ENCODE data around the gene CARMIL1.

Gene CARMIL1

GRCh38 chr6:25511376-25511775 lies 232.2 kb downstream of the CARMIL1 start:
- Histone ChIP-seq H3K36me3 (ENCODE audit: control insufficient read depth, insufficient read depth, low read length) (no peaks in the 10 kb centered on the region), H3K9ac (ENCODE audit: low read length) (no peak overlapping the region), H3K27me3 (ENCODE audit: control insufficient read depth, insufficient read depth, low read length) (no peaks in the 10 kb centered on the region), H3K27ac (ENCODE audit: low read depth, low read length) (no peak overlapping the region), H3K4me3 (ENCODE audit: low read length) (no peak overlapping the region), H3K4me1 (ENCODE audit: control insufficient read depth, insufficient read depth, low read length) (no peaks in the 10 kb centered on the region)

- no peak overlapping the region for H3K4me3 ChIP-seq (ENCODE audit: low read length)
- H3K9ac ChIP-seq (ENCODE audit: low read length) = no peak overlapping the region
- no peaks in the 10 kb centered on the region for H3K36me3 ChIP-seq (ENCODE audit: control insufficient read depth, insufficient read depth, low read length)
- no peaks in the 10 kb centered on the region for H3K4me1 ChIP-seq (ENCODE audit: control insufficient read depth, insufficient read depth, low read length)
- no peak overlapping the region for H3K27ac ChIP-seq (ENCODE audit: low read depth, low read length)
- no peaks in the 10 kb centered on the region for H3K27me3 ChIP-seq (ENCODE audit: control insufficient read depth, insufficient read depth, low read length)
Measured at GRCh38 chr6:25512560-25512959, 233.4 kb downstream of the CARMIL1 start.

GRCh38 chr6:25519856-25520255 lies 240.7 kb downstream of the CARMIL1 start:
- Histone ChIP-seq H3K9ac (ENCODE audit: low read length) (no peak overlapping the region), H3K4me3 (ENCODE audit: low read length) (no peak overlapping the region), H3K27me3 (ENCODE audit: control insufficient read depth, insufficient read depth, low read length) (no peaks in the 10 kb centered on the region), H3K4me1 (ENCODE audit: control insufficient read depth, insufficient read depth, low read length) (no peaks in the 10 kb centered on the region), H3K27ac (ENCODE audit: low read depth, low read length) (no peak overlapping the region), H3K36me3 (ENCODE audit: control insufficient read depth, insufficient read depth, low read length) (peaks cover 2% of the 10 kb centered on the region)

- H3K27ac ChIP-seq (ENCODE audit: low read depth, low read length) = no peak overlapping the region
- no peaks in the 10 kb centered on the region for H3K27me3 ChIP-seq (ENCODE audit: control insufficient read depth, insufficient read depth, low read length)
- peaks cover 2% of the 10 kb centered on the region for H3K36me3 ChIP-seq (ENCODE audit: control insufficient read depth, insufficient read depth, low read length)
- no peak overlapping the region for H3K9ac ChIP-seq (ENCODE audit: low read length)
- no peaks in the 10 kb centered on the region for H3K4me1 ChIP-seq (ENCODE audit: control insufficient read depth, insufficient read depth, low read length)
- H3K4me3 ChIP-seq (ENCODE audit: low read length) = no peak overlapping the region
Measured at GRCh38 chr6:25524542-25524941, 245.4 kb downstream of the CARMIL1 start.

GRCh38 chr6:25525078-25525477 lies 245.9 kb downstream of the CARMIL1 start:
- Histone ChIP-seq H3K4me1 (ENCODE audit: control insufficient read depth, insufficient read depth, low read length) (no peaks in the 10 kb centered on the region), H3K36me3 (ENCODE audit: control insufficient read depth, insufficient read depth, low read length) (peaks cover 2% of the 10 kb centered on the region), H3K27me3 (ENCODE audit: control insufficient read depth, insufficient read depth, low read length) (no peaks in the 10 kb centered on the region), H3K27ac (ENCODE audit: low read depth, low read length) (no peak overlapping the region), H3K9ac (ENCODE audit: low read length) (no peak overlapping the region), H3K4me3 (ENCODE audit: low read length) (no peak overlapping the region)

GRCh38 chr6:25534942-25535631 lies 255.9 kb downstream of the CARMIL1 start:
- Histone ChIP-seq H3K27ac (ENCODE audit: low read depth, low read length) (no peak overlapping the region), H3K4me1 (ENCODE audit: control insufficient read depth, insufficient read depth, low read length) (no peaks in the 10 kb centered on the region), H3K27me3 (ENCODE audit: control insufficient read depth, insufficient read depth, low read length) (no peaks in the 10 kb centered on the region), H3K4me3 (ENCODE audit: low read length) (no peak overlapping the region), H3K36me3 (ENCODE audit: control insufficient read depth, insufficient read depth, low read length) (no peaks in the 10 kb centered on the region), H3K9ac (ENCODE audit: low read length) (no peak overlapping the region)

- no peak overlapping the region for H3K9ac ChIP-seq (ENCODE audit: low read length)
- no peak overlapping the region for H3K4me3 ChIP-seq (ENCODE audit: low read length)
- H3K36me3 ChIP-seq (ENCODE audit: control insufficient read depth, insufficient read depth, low read length) = no peaks in the 10 kb centered on the region
- H3K4me1 ChIP-seq (ENCODE audit: control insufficient read depth, insufficient read depth, low read length) = no peaks in the 10 kb centered on the region
- no peak overlapping the region for H3K27ac ChIP-seq (ENCODE audit: low read depth, low read length)
- H3K27me3 ChIP-seq (ENCODE audit: control insufficient read depth, insufficient read depth, low read length) = no peaks in the 10 kb centered on the region
Measured at GRCh38 chr6:25535632-25536225, 256.6 kb downstream of the CARMIL1 start.

GRCh38 chr6:25536781-25537180 lies 257.6 kb downstream of the CARMIL1 start:
- H3K4me3 ChIP-seq (ENCODE audit: low read length) = no peak overlapping the region
- no peak overlapping the region for H3K9ac ChIP-seq (ENCODE audit: low read length)
- H3K36me3 ChIP-seq (ENCODE audit: control insufficient read depth, insufficient read depth, low read length) = no peaks in the 10 kb centered on the region

GRCh38 chr6:25537349-25538018 lies 258.3 kb downstream of the CARMIL1 start:
- Histone ChIP-seq H3K4me1 (ENCODE audit: control insufficient read depth, insufficient read depth, low read length) (no peaks in the 10 kb centered on the region), H3K27ac (ENCODE audit: low read depth, low read length) (no peak overlapping the region), H3K36me3 (ENCODE audit: control insufficient read depth, insufficient read depth, low read length) (no peaks in the 10 kb centered on the region), H3K9ac (ENCODE audit: low read length) (no peak overlapping the region), H3K27me3 (ENCODE audit: control insufficient read depth, insufficient read depth, low read length) (no peaks in the 10 kb centered on the region), H3K4me3 (ENCODE audit: low read length) (no peak overlapping the region)

More at GRCh38 chr6:25536781-25537180, 257.6 kb downstream of the CARMIL1 start:
- H3K27ac ChIP-seq (ENCODE audit: low read depth, low read length) = no peak overlapping the region
- H3K4me1 ChIP-seq (ENCODE audit: control insufficient read depth, insufficient read depth, low read length) = no peaks in the 10 kb centered on the region
- no peaks in the 10 kb centered on the region for H3K27me3 ChIP-seq (ENCODE audit: control insufficient read depth, insufficient read depth, low read length)

GRCh38 chr6:25541228-25541627 lies 262.1 kb downstream of the CARMIL1 start:
- Histone ChIP-seq H3K9ac (ENCODE audit: low read length) (no peak overlapping the region), H3K4me1 (ENCODE audit: control insufficient read depth, insufficient read depth, low read length) (no peaks in the 10 kb centered on the region), H3K36me3 (ENCODE audit: control insufficient read depth, insufficient read depth, low read length) (no peaks in the 10 kb centered on the region), H3K27me3 (ENCODE audit: control insufficient read depth, insufficient read depth, low read length) (no peaks in the 10 kb centered on the region), H3K27ac (ENCODE audit: low read depth, low read length) (no peak overlapping the region), H3K4me3 (ENCODE audit: low read length) (no peak overlapping the region)

- H3K27ac ChIP-seq (ENCODE audit: low read depth, low read length) = no peak overlapping the region
- no peaks in the 10 kb centered on the region for H3K27me3 ChIP-seq (ENCODE audit: control insufficient read depth, insufficient read depth, low read length)
- H3K4me1 ChIP-seq (ENCODE audit: control insufficient read depth, insufficient read depth, low read length) = no peaks in the 10 kb centered on the region
- no peak overlapping the region for H3K9ac ChIP-seq (ENCODE audit: low read length)
- no peaks in the 10 kb centered on the region for H3K36me3 ChIP-seq (ENCODE audit: control insufficient read depth, insufficient read depth, low read length)
- no peak overlapping the region for H3K4me3 ChIP-seq (ENCODE audit: low read length)
Measured at GRCh38 chr6:25542984-25543910, 264.1 kb downstream of the CARMIL1 start.

- Histone ChIP-seq H3K9ac (ENCODE audit: low read length) (no peak overlapping the region), H3K27ac (ENCODE audit: low read depth, low read length) (no peak overlapping the region), H3K36me3 (ENCODE audit: control insufficient read depth, insufficient read depth, low read length) (no peaks in the 10 kb centered on the region), H3K4me1 (ENCODE audit: control insufficient read depth, insufficient read depth, low read length) (no peaks in the 10 kb centered on the region), H3K27me3 (ENCODE audit: control insufficient read depth, insufficient read depth, low read length) (no peaks in the 10 kb centered on the region), H3K4me3 (ENCODE audit: low read length) (no peak overlapping the region)
Measured at GRCh38 chr6:25544833-25545232, 265.7 kb downstream of the CARMIL1 start.
